Measurements from ENCODE around the gene PRXL2C. TPM values are rescaled to one million over a fixed set of nuclear protein-coding genes. Genes with fewer than 3 reads are reported as not detected.
A peak's percentile ranks its signal among the peaks of the same experiment; 100 is the strongest.

Gene PRXL2C
- total and polyA plus RNA-seq, 9 of the 15 experiments (the other 6 are each of a cell fraction or from before 2014, with no cell fraction given): 3.6 to 15.3 (median 10.6) TPM

DNA sequence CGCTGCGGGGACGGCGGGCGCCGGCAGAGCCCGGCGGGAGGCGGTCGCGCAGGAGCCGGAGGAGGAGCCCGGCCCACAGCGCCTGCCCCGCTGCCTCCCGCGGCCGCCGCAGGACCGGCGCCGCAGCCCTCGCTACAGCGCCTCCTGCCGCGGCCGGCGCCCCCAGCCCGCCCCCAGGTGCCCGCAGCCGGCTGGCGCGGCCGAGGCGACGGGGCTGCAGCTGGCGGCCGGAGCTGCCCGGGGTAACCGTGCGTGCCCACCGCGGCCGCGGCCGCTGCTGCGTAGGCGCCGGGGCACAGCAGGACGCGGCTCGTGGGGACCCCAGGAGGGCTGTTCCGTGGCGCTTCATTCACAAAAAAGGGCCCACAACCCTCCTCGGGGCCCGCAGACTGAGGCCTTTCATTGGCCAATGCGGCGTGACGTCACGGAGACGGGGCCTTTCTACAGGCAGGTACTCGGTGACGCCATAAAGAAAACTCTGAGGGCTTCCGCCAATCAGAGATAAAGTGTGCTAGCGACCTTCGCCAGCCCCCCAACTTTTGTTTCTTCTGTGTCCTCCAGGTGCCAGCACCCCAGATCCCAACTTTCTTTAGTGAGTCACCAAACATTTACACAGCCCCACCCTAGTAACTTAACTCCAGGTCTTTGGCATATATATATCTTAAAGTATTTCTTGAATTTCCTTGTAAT, 35.5 kb downstream of the PRXL2C start, which contains the start of gene CDC14B (continued):
- TF ChIP-seq ZNF668 (CRISPR knock-in tag; IDR thresholded peaks at IDR 0.05) (no peak), PTBP1 (IDR thresholded peaks at IDR 0.05; ENCODE audit: low read depth, low read length) (no peak), MCM5 (IDR thresholded peaks at IDR 0.05; ENCODE audit: low read depth) (no peak), E2F6 (IDR thresholded peaks at IDR 0.05; ENCODE audit: borderline replicate concordance in 1 of 2, extremely low read depth in 1 of 2, insufficient read depth in 1 of 2, insufficient read length in 1 of 2, low read depth in 1 of 2, low read length in 1 of 2, poor library complexity in 1 of 2, severe bottlenecking in 1 of 2) (peak; percentile 25 to 77), CREB1 (IDR thresholded peaks at IDR 0.05) (peak; percentile 93), CREB1 (CRISPR knock-in tag; IDR thresholded peaks at IDR 0.05) (peak; percentile 94), ESRRB (CRISPR knock-in tag; IDR thresholded peaks at IDR 0.05; ENCODE audit: borderline replicate concordance) (no peak), ZNF224 (CRISPR knock-in tag; IDR thresholded peaks at IDR 0.05) (no peak), MLLT1 (IDR thresholded peaks at IDR 0.05) (no peak), JUND (IDR thresholded peaks at IDR 0.05; ENCODE audit: borderline replicate concordance, low read depth, low read length) (peak; percentile 28; the same call in 1 of the 2 replicates), JUND (tag; IDR thresholded peaks at IDR 0.05; ENCODE audit: borderline replicate concordance, low read depth, low read length) (no peak), SREBF1 (IDR thresholded peaks at IDR 0.05; ENCODE audit: borderline replicate concordance, low read depth, low read length) (no peak), MYC (IDR thresholded peaks at IDR 0.05; ENCODE audit: low read depth, low read length) (no peak), MYC (CRISPR knock-in tag; IDR thresholded peaks at IDR 0.05; ENCODE audit: borderline replicate concordance, low read depth) (no peak), CTCF (IDR thresholded peaks at IDR 0.05 in 2 of 3, conservative IDR thresholded peaks at IDR 0.05 in 1 of 3; ENCODE audit: insufficient read depth in 2 of 3, low read depth in 1 of 3, low read length in 3 of 3) (peak in 2 of 3 experiments; percentile 25 to 62; a peak in 3 of 6 replicates), BCOR (IDR thresholded peaks at IDR 0.05) (no peak), MEF2A (IDR thresholded peaks at IDR 0.05; ENCODE audit: control insufficient read depth, low read depth, low read length) (no peak)
- TF ChIP-seq, protein P1, sequence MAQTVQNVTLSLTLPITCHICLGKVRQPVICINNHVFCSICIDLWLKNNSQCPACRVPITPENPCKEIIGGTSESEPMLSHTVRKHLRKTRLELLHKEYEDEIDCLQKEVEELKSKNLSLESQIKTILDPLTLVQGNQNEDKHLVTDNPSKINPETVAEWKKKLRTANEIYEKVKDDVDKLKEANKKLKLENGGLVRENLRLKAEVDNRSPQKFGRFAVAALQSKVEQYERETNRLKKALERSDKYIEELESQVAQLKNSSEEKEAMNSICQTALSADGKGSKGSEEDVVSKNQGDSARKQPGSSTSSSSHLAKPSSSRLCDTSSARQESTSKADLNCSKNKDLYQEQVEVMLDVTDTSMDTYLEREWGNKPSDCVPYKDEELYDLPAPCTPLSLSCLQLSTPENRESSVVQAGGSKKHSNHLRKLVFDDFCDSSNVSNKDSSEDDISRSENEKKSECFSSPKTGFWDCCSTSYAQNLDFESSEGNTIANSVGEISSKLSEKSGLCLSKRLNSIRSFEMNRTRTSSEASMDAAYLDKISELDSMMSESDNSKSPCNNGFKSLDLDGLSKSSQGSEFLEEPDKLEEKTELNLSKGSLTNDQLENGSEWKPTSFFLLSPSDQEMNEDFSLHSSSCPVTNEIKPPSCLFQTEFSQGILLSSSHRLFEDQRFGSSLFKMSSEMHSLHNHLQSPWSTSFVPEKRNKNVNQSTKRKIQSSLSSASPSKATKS (CRISPR knock-in tag; IDR thresholded peaks at IDR 0.05): no peak
